CD4-positive, alpha-beta T cell treated with Interleukin-12 subunit alpha and Interleukin-12 subunit beta, for 1 hour (primary cell): Measurements from ENCODE around the gene RXFP2.

Experiments used
- DNase-seq: peaks from one replicate; pipeline ENCODE4 v3.0.0-alpha.2; 2020

The RXFP2 gene

GRCh38 chr13:31843044-31843443 is 103.7 kb downstream of the RXFP2 start:
- DNase-seq, result no peak

DNA sequence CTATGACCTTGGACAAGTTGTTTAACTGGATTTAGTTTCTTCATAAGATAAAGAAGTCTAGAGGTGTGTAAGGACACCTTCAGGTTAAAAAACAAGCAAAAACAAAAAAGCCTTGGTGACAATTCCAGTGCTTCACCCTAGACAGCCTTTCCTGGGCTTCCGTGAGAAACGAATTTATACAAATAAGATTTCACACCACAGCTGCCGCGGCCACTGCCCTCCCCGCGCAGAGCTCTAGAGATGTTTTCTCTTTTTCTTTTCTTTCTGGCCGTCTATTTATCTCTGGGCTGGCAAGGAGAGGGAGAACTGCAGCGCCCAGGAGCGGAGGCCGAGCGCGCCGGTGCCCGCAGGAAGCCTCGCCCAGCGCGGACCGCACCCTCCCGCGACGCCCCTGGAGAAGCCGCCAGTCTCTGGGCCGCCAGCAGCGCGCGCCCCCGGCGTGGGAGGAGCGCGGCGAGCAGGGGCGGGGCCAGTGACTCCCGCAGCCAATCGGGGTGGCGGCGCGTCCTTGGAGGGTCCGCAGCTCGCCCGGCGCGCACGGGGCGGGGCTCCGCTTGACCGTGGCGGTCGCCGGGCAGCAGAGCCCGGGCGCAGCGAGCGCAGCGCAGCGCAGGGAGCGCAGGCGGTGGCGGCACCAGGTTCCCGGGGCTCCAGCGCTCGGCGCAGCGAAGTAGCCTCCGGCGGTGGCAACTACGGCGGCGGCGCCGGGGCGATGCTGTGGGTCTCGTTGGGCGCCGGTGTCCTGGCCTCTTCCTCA is 107.0 kb downstream of the RXFP2 start:
- peak; percentile 78 for DNase-seq

- DNase-seq, result no peak
Observed at GRCh38 chr13:31846961-31847752, 107.8 kb downstream of the RXFP2 start.

DNA sequence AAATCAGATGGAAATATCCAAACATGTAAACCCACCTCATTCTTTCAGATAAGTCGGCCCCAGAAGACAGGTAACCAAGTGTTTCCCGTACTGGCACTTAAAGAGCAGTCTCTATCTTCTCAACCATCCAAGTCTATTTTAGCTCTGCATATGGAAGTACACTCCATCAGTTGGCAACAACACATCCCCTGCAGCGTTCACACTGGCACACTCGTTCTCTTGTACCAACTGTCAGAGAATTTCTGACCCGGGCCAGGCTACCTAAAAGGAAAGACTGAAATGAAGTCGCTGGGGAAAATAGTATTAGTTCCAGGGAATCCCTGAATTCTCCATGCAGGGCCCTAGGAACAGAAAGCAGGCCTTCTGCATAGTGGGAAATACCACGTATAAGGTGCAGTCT is 109.3 kb downstream of the RXFP2 start:
- no peak for DNase-seq

GRCh38 chr13:31849206-31849605 is 109.9 kb downstream of the RXFP2 start:
- DNase-seq, result no peak

GRCh38 chr13:31850041-31850555 is 110.8 kb downstream of the RXFP2 start:
- DNase-seq, result no peak

- DNase-seq, result no peak
Observed at GRCh38 chr13:31851216-31851615, 111.9 kb downstream of the RXFP2 start.
